GM21723 (cell line): ENCODE data around the gene PRKCG.
"Not testable (repeated sequence)": the region's sequence is repeated elsewhere in the genome, so short reads cannot be mapped to it uniquely, and the experiment has no call there.

ENCODE experiments used
- ATAC-seq: cut with Tn5 transposase; IDR thresholded peaks from one replicate; pipeline ENCODE4 v1.9.1; 2021; ENCODE audit warnings: mild to moderate bottlenecking, moderate library complexity; ENCODE audit not compliant: unreplicated experiment

PRKCG gene

DNA sequence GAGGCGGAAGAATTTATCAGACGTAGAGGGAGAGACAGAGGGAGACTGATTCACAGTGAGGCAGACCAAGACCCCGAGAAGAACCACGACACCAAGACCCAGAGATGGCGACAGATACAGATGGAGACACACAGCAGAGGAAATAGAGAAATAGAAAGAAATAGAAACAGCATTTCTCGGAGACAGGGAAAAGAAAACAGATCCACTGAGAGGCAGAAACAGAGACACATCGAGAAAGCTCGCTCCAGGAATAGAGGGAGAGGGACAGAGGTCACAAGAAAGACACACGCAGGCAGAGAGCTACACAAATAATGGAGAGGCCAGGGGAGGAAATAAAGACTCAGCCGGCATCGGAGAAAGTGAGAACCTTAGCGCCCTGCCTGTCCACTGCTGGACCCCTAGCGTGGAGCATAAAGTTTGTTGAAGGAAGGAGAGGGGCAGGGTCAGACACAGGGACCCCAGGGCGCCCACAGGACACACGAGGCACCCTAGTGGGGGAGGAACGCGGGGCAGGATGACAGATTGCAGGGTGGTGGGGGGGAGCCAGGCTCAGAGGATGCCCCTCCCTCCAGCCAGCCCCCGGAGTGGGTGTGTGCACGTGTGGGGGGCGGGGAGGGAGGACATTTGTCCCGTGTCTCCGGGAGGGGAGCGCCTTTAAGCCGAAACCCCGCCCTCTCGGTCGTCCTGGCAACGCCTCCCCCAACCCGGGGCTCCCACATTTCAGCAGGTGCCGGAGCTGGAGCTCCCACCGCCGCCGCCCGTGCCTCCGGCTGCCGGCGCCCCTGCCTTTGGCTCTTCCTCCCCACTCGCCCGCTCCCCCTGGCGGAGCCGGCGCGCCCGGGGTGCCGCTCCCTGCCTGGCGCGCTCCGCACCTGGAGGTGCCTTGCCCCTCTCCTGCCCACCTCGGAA, at the start of gene PRKCG:
PRKCG (plus strand) TSS at position 716 of the 909 bp plus-strand sequence. CDS start 298 bp downstream, outside the sequence.
- no peak for ATAC-seq

DNA sequence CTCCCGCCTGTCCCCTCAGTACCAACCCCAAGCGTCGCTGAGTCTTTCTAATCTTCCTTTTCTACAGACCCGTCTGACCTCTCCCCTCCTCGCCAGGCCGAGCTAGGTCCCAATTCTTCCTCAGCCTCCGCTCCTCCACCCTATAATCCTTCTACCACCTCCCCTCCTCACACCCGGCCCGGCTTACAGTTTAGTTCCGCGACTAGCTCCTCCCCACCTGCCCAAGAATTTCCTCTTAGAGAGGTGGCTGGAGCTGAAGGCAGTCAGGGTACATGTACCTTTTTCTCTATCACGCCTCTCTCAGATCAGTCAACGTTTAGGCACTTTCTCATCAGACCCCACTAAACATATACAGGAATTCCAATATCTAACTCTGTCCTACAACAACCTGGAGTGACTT, 49.1 kb upstream of the PRKCG start:
- not testable (repeated sequence) for ATAC-seq

- not testable (repeated sequence) for ATAC-seq
These were observed 43.6 kb upstream of the PRKCG start for GRCh38 chr19:53838446-53838845.

- ATAC-seq, result not testable (repeated sequence)
These were observed 41.8 kb upstream of the PRKCG start for GRCh38 chr19:53840241-53840640.

GRCh38 chr19:53840914-53841313, 41.1 kb upstream of the PRKCG start:
- ATAC-seq, result not testable (repeated sequence)

- ATAC-seq, result no peak
These were observed 37.1 kb upstream of the PRKCG start for GRCh38 chr19:53844849-53845246.

- ATAC-seq, result no peak
These were observed 34.4 kb upstream of the PRKCG start for GRCh38 chr19:53847555-53847954.

GRCh38 chr19:53849237-53849676, 32.7 kb upstream of the PRKCG start:
- no peak for ATAC-seq

GRCh38 chr19:53853707-53854106, 28.3 kb upstream of the PRKCG start:
- no peak for ATAC-seq

DNA sequence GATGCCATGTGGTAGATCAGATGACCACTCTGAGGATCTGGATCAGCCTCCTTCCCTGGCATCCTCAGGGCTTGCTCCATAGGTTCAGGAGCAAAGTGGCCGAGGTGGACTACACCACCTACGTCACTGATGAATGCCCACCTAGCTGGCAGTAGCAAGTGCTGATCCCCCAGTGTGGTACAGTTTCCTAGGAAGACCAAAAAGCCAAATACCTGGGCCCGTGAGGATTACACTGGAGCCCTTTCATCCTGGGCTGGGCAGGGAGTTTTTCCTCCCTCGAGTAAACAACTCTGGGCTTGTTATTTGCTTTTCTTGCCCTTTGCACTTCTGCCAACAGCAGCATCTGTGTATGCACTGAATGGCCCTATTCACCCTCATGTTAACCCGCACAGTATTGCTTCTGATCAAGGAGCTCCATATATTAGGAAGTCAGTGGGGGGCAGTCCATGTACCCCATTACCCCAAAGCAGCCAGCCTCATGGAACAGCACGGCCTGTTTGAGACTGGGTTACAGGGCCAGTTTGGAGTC, 17.6 kb upstream of the PRKCG start:
- no peak for ATAC-seq

GRCh38 chr19:53865523-53865917, 16.5 kb upstream of the PRKCG start:
- no peak for ATAC-seq

DNA sequence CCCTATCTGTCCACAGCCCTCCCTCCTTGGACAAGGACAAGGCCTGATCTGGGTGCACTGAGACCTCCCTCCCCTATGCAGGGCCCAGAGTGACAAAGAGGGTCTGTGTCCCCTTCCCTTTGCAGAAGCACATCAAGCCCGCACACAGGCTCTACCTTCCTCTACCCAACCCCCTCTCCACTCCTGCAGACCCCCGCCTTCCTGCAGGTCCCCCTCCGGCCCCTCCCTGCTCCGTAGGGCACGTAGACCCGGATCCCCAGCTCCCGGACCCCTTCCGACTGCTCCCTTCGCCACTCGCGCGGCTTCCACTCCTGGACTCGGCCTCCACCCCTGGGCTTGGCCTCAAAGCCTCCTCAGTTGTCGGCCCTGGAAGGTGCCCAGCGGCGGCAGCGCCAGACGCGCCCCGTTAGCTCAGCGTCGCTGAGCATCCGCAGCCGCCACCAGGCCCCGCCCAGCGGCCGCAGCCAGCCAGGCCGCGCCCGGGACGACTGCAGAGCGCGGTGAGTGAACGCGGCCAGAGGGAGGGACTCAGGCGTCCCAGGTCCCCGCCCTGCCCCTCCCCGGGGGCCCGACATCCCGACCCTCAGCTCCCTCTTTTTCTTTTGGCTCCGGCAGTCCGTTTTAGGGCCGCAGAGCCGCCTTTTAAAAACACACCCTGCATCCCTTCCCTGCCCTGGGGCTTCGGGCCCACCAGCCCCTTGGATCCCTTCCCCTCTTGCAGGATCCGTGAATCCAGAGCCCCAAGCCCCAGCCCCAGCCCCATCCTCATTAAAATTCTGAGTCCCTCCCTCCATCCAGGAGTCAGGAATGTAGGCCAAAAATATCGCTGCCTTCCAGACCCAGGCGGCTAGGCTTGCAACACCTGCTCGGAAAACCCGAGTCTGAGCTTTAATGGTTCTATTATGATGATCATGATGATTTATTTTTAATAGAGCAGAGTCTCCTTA, 15.8 kb upstream of the PRKCG start:
- no peak for ATAC-seq

DNA sequence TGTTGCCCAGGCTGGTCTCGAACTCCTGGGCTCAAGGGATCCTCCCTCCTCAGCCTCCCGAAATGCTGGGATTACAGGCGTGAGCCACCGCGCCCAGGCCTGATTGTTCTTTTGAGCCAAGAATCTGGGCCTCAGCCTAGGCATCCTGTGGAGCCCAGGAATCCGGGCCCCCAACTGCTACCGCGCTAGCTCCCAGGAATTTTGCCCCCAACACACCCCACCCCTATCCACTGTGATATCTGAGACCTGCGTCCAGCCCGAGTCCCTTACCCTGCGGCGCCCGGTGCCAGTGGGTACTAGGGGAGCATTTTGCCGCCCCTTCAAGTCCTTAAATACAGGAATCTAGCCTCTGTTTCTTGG, 15.2 kb upstream of the PRKCG start:
- ATAC-seq, result no peak

DNA sequence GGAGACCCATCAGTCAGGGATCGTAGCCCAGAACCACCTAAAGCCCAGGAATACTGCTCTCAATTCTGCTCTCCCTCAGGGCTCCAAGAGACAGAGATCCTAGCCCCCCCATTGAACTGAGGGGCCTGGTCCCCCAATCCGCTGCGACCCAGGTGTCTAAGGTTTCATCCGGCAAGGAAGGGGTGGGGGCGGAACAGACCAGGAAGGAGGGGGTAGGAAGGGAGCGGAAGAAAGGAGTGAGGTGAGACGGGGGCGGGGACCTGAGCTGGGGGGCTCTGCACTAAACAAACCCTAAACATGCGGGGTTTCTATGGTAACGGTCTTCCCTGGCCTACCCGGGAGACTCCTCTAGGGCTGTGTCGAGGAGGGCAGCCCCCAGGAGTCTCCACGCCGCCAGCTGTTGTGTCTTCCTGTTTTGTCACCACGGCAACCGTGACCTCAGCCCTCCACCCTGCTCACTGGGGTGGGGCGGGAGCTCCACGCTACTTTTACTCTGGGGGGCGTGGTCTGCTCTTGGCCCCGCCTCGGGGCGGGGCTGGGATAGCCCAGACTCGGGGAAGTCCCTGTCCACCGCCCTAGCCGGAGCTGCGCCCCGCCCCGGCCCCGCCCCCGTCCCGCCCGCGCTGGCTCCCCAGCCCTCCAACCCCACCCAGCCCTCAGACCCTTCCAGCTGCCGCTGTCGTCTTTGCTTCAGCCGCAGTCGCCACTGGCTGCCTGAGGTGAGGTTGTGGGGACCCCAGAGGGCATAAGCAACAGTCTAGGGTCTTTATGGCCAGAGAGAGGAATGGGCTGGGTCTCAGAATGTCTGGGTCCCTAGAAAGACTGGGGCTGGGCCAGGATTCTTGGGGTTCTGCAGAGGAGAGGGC, 14.5 kb upstream of the PRKCG start, which contains the start of gene MYADM:
MYADM (plus strand) TSS at position 659 of the 866 bp plus-strand sequence. CDS start 5,647 bp downstream, outside the sequence.
- peak; percentile 69 for ATAC-seq

- ATAC-seq, result no peak
These were observed 13.7 kb upstream of the PRKCG start for GRCh38 chr19:53868091-53868891.

DNA sequence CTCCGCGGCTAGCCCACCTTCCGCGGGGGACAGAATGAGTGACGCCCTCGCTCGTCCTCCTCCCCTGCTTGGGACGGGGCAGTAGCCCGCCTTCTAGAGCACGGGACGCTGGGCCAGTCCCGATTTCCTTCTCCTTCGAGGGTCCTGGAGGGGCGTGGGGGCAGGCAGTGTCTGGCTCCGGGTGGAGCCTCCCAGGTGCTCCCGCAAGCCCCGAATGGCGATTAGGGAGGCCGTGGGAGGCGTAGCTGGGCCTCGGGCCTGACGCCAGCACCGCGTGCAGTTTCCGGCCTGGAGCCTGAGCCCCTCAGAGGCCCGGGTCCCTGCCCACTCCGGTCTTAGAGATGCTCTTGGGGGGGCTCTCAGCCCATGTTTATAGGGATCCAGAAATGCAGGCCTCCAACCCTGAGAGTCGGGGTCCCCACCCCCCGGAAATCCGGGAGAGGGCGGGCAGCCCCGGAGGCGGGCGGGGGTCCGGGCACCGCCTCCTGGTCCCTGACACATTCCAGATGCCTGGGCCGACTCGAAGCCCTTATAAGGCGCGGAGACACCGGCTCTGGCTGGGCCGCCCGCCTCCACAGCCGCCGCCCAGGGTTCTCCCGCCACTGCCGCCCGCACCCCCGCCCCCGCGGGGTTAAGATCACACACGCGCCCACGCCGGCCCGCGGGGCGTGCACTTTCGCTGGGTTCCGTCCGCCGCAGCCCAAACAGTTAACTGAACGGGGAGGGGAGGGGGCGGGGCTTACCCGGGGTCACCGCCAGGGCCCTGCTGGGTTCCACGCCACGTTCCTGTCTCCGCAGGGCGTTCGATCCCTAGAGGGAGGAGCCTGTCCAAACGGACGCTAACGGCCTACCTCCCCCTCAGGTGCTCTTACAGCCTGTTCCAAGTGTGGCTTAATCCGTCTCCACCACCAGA, 12.8 kb upstream of the PRKCG start:
- ATAC-seq, result no peak

DNA sequence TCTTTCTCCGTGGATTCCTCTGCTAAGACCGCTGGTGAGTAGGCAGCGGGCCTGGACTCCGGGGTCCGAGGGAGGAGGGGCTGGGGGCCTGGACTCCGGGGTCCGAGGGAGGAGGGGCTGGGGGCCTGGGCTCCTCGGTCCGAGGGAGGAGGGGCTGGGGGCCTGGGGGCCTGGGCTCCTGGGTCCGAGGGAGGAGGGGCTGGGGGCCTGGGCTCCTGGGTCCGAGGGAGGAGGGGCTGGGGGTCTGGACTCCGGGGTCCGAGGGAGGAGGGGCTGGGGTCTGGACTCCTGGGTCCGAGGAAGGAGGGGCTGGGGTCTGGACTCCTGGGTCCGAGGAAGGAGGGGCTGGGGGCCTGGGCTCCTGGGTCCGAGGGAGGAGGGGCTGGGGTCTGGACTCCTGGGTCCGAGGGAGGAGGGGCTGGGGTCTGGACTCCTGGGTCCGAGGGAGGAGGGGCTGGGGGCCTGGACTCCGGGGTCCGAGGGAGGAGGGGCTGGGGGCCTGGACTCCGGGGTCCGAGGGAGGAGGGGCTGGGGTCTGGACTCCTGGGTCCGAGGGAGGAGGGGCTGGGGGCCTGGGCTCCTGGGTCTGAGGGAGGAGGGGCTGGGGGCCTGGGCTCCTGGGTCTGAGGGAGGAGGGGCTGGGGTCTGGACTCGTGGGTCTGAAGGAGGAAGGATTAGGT, 12.1 kb upstream of the PRKCG start:
- ATAC-seq, result not testable (repeated sequence)

DNA sequence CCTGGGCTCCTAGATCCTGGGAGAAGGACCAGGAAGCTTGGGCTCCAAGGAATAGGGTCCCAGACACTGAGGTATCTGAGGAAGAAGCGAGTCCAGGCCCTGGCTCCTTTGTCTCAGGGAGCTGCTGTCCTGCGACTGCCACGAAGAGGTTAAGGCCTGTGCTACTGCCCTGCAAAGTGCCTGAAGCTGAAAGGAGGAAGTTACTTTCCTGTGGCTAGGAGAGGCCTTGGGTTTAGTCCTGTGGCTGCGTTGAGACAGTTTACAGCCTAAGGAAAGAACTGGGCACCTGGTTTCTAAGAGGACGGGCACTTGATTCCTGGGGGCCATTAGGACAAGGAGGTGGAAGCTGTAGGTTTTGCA, 11.5 kb upstream of the PRKCG start:
- no peak for ATAC-seq
